Right lobe of liver (tissue), 4 donors: ENCODE measurements around the gene ITPR1.

Experiments used
- POLR2A ChIP-seq: fragments of 450-650 bp; IDR thresholded peaks from one replicate; pipeline ENCODE4 v1.6.1; 2017; ENCODE audit warnings: antibody characterized with exemption, mild to moderate bottlenecking
- TF ChIP-seq, protein P1 (sequence below), 4 donors: fragments of 200-600 bp in 3 of 4; fragments of 450-650 bp in 1 of 4; IDR thresholded peaks; one replicate each; pipeline versions ENCODE4 v1.5.1 to v1.8.0; 2016 to 2022; ENCODE audit warnings: antibody characterized with exemption in 4 of 4, mild to moderate bottlenecking in 2 of 4
- donor health status: DM: no; HTN: no; CAD: no.
- donor health status: DM: no; HTN: no; CAD: no.
- donor health status: DM: no; HTN: yes; CAD: no.

DNA sequence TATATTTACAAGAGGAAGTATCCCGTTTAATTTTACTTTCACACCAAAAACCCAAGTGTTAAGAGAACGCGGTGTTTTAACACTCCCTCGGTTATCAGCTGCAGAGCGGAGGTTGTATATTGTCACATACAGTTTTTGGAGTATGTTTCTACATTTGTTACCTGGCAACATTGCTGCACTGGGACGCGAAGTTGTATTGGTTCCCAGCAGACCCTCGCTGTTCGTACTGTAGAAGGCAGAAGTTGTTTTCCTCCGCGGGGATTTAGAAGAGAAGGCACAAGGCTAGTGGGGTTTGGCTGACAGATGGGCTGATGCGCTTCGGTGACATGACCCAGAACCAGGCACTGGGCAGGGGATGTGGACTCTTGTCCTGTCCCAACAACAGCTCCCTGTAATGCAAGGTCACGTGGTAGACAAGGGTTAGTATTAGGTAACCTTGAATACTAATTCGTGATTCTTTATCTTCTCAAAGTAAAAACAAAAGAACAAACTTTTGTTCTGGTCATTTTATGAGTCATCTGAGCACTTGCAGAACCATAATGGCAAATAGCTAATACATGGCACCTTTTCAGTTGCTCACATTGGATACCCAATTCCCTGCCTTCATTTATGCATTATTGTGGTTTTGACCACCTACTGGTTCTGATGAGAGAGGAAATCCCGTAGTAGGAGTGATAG is 255.7 kb downstream of the ITPR1 start:
- TF ChIP-seq, protein P1, sequence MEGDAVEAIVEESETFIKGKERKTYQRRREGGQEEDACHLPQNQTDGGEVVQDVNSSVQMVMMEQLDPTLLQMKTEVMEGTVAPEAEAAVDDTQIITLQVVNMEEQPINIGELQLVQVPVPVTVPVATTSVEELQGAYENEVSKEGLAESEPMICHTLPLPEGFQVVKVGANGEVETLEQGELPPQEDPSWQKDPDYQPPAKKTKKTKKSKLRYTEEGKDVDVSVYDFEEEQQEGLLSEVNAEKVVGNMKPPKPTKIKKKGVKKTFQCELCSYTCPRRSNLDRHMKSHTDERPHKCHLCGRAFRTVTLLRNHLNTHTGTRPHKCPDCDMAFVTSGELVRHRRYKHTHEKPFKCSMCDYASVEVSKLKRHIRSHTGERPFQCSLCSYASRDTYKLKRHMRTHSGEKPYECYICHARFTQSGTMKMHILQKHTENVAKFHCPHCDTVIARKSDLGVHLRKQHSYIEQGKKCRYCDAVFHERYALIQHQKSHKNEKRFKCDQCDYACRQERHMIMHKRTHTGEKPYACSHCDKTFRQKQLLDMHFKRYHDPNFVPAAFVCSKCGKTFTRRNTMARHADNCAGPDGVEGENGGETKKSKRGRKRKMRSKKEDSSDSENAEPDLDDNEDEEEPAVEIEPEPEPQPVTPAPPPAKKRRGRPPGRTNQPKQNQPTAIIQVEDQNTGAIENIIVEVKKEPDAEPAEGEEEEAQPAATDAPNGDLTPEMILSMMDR (IDR thresholded peaks at IDR 0.05): no peak
- TF ChIP-seq POLR2A: peak; percentile 21
